Tibial nerve (tissue), 4 donors: ENCODE measurements around the gene MYO1B. TPM values are rescaled to one million over a fixed set of nuclear protein-coding genes. Genes with fewer than 3 reads are reported as not detected.

Experiments
- DNase-seq, 2 donors: peaks; one replicate each; pipeline ENCODE4 v3.0.0-alpha.2; 2019; ENCODE audit warnings: low spot score in 2 of 2
- H3K27ac ChIP-seq, 4 donors: fragments of 200-600 bp; sonication (generic) in 3 of 4; one replicate each; pipeline ENCODE4 v1.5.1; 2017 to 2019; ENCODE audit warnings: mild to moderate bottlenecking in 1 of 4
- H3K27me3 ChIP-seq, 2 donors: fragments of 200-600 bp; sonication (generic) in 1 of 2; one replicate each; pipeline versions ENCODE4 v1.5.1 to v1.6.0; 2017 to 2019
- H3K36me3 ChIP-seq, 3 donors: fragments of 200-600 bp; sonication (generic); one replicate each; pipeline ENCODE4 v1.5.1; 2018 to 2019
- H3K4me1 ChIP-seq, 4 donors: fragments of 200-600 bp; sonication (generic) in 3 of 4; one replicate each; pipeline ENCODE4 v1.5.1; 2017 to 2019
- H3K4me3 ChIP-seq, 4 donors: fragments of 200-600 bp; sonication (generic) in 3 of 4; one replicate each; pipeline ENCODE4 v1.5.1; 2017 to 2019; ENCODE audit warnings: mild to moderate bottlenecking in 1 of 4, moderate library complexity in 1 of 4
- H3K9me3 ChIP-seq, 4 donors: fragments of 200-600 bp; sonication (generic) in 3 of 4; one replicate each; pipeline ENCODE4 v1.5.1; 2017 to 2019
- EP300 ChIP-seq, 2 donors: sonication (generic); formaldehyde crosslinking; IDR thresholded peaks; one replicate each; pipeline ENCODE4 v1.6.1; 2017; ENCODE audit warnings: antibody characterized with exemption in 2 of 2, mild to moderate bottlenecking in 1 of 2
- POLR2A ChIP-seq, 2 donors: fragments of 450-650 bp; IDR thresholded peaks; one replicate each; pipeline ENCODE4 v1.6.1; 2017; ENCODE audit warnings: antibody characterized with exemption in 2 of 2, mild to moderate bottlenecking in 2 of 2, moderate library complexity in 2 of 2
- WGBS, 2 donors: methylation state at CpG; one replicate each; pipeline ENCODE4 v1.1.5; 2018; 5-methylcytosine and 5-hydroxymethylcytosine counted together
- total RNA-seq, 4 donors: library from RNA; depleted of rRNA; stranded (reverse); fragments of >200 nt; gene quantifications; one replicate each; pipeline ENCODE4 v1.1.0, GENCODE V29; 2016
- TF ChIP-seq, protein P1 (sequence below), 5 experiments: fragments of 200-600 bp in 3 of 5; fragments of 450-650 bp in 2 of 5; sonication (generic) in 3 of 5; IDR thresholded peaks; one replicate each; pipeline ENCODE4 v1.5.1; 2016 to 2019; ENCODE audit warnings: antibody characterized with exemption in 5 of 5, mild to moderate bottlenecking in 3 of 5, moderate library complexity in 2 of 5

Gene MYO1B
- total RNA-seq, 4 donors from 2014 or later: 27.9 to 44.4 (median 36.8) TPM

DNA sequence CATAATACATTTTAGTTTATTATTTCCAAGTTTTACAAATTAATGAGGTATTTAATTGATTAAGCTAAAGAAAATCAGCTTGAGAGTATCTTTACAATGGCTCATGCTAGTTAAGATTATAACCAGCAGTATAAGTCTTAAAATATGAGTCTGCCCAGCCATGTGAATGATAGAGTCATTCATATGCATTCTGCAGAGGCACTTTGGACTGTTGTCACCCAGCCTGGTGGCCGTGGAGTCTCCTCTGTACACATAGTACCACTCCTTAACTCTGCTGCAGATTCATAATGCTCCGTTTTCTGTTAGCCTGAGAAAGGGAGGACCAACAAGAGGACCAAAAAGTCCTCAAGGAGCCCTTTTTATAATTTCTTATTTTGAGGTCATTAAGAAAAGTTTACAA lies 148.8 kb downstream of the MYO1B start:
- no peak overlapping the region for H3K4me3 ChIP-seq
- no peak for DNase-seq
- 66 to 82% methylated on average over 2 of the region's 2 CpGs for WGBS, 2 donors
- H3K4me1 ChIP-seq: no peaks in the 10 kb centered on the region
- no peaks in the 10 kb centered on the region for H3K27me3 ChIP-seq
- no peaks in the 10 kb centered on the region for H3K9me3 ChIP-seq
- TF ChIP-seq POLR2A (IDR thresholded peaks at IDR 0.05) (no peak), EP300 (IDR thresholded peaks at IDR 0.05) (no peak)
- TF ChIP-seq, protein P1, sequence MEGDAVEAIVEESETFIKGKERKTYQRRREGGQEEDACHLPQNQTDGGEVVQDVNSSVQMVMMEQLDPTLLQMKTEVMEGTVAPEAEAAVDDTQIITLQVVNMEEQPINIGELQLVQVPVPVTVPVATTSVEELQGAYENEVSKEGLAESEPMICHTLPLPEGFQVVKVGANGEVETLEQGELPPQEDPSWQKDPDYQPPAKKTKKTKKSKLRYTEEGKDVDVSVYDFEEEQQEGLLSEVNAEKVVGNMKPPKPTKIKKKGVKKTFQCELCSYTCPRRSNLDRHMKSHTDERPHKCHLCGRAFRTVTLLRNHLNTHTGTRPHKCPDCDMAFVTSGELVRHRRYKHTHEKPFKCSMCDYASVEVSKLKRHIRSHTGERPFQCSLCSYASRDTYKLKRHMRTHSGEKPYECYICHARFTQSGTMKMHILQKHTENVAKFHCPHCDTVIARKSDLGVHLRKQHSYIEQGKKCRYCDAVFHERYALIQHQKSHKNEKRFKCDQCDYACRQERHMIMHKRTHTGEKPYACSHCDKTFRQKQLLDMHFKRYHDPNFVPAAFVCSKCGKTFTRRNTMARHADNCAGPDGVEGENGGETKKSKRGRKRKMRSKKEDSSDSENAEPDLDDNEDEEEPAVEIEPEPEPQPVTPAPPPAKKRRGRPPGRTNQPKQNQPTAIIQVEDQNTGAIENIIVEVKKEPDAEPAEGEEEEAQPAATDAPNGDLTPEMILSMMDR (IDR thresholded peaks at IDR 0.05): no peak
- no peak overlapping the region for H3K27ac ChIP-seq
- H3K36me3 ChIP-seq: peaks cover 0 to 8% (median 0%) of the 10 kb centered on the region in 3 donors

DNA sequence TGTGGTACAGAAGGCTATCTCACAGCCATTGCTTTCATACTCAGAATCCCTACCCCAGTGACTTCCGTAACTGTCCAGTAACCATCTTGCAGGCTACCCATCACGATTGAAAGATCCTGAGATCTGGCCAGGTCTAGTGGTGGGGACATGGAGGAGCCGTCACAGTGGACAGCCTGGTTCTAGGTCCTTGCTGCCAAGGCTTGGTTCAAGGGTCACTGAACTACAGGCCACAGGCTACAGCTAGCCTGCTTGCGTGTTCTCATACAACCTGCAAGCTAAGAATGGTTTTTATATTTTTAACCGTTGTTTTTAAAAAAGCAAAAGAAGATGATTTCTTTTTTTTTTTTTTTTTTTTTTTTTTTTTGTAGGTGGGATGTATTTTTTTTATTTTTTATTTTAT lies 151.6 kb downstream of the MYO1B start:
- Histone ChIP-seq H3K9me3 (no peaks in the 10 kb centered on the region), H3K27me3 (no peaks in the 10 kb centered on the region), H3K4me1 (peaks cover 0 to 13% (median 0%) of the 10 kb centered on the region in 4 donors), H3K4me3 (no peak overlapping the region), H3K27ac (no peak overlapping the region), H3K36me3 (peaks cover 0 to 8% (median 0%) of the 10 kb centered on the region in 3 donors)
- DNase-seq: no peak
- no peak for TF ChIP-seq POLR2A (IDR thresholded peaks at IDR 0.05)
- TF ChIP-seq, protein P1 (IDR thresholded peaks at IDR 0.05): no peak
- 86% methylated on average over 5 of the region's 5 CpGs for WGBS, 2 donors

DNA sequence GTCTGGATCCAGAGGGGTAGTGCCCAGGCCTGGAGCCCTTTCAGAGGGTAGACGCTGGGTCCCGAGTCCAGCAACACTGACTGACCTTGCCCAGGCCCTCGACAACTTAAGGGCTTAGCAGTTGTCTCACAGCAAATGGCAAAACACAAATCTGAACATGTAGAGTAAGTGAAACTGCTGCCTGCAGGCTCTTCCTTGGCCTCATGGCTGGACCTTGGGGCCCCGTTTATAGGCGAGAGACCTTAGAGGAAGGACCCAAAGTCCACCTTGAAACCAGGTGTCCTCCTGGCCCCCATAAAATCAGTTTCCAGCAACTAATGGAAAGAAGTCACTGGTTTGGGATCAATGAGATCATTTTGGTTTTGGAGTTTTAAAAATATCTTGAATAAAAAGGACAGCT lies 154.4 kb downstream of the MYO1B start:
- Histone ChIP-seq H3K9me3 (no peaks in the 10 kb centered on the region), H3K4me3 (no peak overlapping the region), H3K4me1 (peaks cover 0 to 13% (median 0%) of the 10 kb centered on the region in 4 donors), H3K27me3 (no peaks in the 10 kb centered on the region), H3K36me3 (no peaks in the 10 kb centered on the region), H3K27ac (no peak overlapping the region)
- 88 to 91% methylated on average over 4 of the region's 5 CpGs for WGBS, 2 donors
- TF ChIP-seq EP300 (IDR thresholded peaks at IDR 0.05): no peak
- TF ChIP-seq POLR2A (IDR thresholded peaks at IDR 0.05): no peak
- TF ChIP-seq, protein P1 (IDR thresholded peaks at IDR 0.05): no peak
- no peak for DNase-seq

DNA sequence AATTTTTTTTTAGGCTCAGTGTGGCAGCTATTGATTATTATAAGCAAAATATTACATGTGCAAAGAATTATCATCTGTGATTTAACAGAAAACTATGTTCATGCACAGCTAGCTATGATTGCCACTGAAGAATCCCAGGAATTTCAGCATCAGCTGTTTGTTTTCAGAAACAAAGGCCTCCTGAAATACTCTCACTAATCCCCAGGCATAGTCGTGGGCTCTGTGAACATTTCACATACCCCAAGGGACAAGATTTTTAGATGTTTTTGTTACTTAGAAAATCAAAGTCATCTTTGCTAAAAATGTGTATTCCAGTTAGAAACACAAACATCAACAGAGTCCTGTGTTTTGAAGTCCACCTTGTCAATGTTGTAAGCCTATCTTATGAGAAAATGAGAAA lies 156.1 kb downstream of the MYO1B start:
- no peaks in the 10 kb centered on the region for H3K36me3 ChIP-seq
- H3K9me3 ChIP-seq: no peaks in the 10 kb centered on the region
- H3K27ac ChIP-seq: peak overlapping the region in 1 of 4 donors; percentile 27
- 12 to 16% methylated on average over 1 of the region's 1 CpG for WGBS, 2 donors
- no peaks in the 10 kb centered on the region for H3K27me3 ChIP-seq
- no peak for DNase-seq
- TF ChIP-seq EP300 (IDR thresholded peaks at IDR 0.05): no peak
- peaks cover 0 to 13% (median 0%) of the 10 kb centered on the region in 4 donors for H3K4me1 ChIP-seq
- H3K4me3 ChIP-seq: no peak overlapping the region

DNA sequence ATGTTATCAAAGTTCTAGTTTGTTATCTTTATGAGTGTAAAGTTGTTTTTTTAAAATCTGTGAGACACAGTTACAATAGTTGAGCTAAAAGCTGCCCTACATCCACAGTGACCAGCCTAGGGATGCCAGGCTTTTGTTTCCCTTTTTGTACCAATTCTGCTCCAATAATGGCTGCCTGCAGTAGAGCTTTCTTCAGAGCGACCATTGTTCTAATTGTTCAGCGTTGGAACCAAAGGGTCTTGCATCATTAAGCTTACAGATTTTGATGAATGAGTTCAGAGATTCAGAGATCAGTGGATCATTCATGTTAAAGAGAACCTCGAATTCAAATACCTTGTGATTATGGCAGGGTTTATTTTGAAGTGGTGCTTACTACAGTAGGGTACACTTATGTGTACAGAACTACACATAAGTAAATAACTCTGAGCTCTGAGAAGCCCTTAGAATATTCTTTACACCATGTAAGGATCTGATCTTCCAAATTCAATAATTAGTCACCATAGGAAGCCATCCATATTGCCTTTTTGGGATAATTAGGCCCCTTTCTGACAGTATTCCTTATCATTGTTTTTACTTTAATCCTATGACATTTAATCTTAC lies 157.9 kb downstream of the MYO1B start:
- Histone ChIP-seq H3K27me3 (no peaks in the 10 kb centered on the region), H3K36me3 (no peaks in the 10 kb centered on the region), H3K4me1 (peaks cover 0 to 13% (median 0%) of the 10 kb centered on the region in 4 donors), H3K9me3 (no peaks in the 10 kb centered on the region), H3K27ac (no peak overlapping the region), H3K4me3 (no peak overlapping the region)
- DNase-seq: no peak
- TF ChIP-seq, protein P1 (IDR thresholded peaks at IDR 0.05): no peak
- TF ChIP-seq POLR2A (IDR thresholded peaks at IDR 0.05): no peak
- no peak for TF ChIP-seq EP300 (IDR thresholded peaks at IDR 0.05)
- 61 to 67% methylated on average over 3 of the region's 3 CpGs for WGBS, 2 donors
